ENCODE results near the gene KRTAP9-7. TPM values are rescaled to one million over a fixed set of nuclear protein-coding genes. Genes with fewer than 3 reads are reported as not detected.
"Not testable (repeated sequence)": the region's sequence is repeated elsewhere in the genome, so short reads cannot be mapped to it uniquely, and the experiment has no call there.

KRTAP9-7 gene
- not detected for total RNA-seq
- long read RNA-seq, result 0 reads

GRCh38 chr17:41275648-41276190 is at the start of gene KRTAP9-7:
Gene KRTAP9-7 (plus strand): TSS chr17:41275698. CDS start chr17:41275698, 0 bp downstream.
- DNase-seq (ENCODE audit: low spot score), result not testable (repeated sequence)

DNA sequence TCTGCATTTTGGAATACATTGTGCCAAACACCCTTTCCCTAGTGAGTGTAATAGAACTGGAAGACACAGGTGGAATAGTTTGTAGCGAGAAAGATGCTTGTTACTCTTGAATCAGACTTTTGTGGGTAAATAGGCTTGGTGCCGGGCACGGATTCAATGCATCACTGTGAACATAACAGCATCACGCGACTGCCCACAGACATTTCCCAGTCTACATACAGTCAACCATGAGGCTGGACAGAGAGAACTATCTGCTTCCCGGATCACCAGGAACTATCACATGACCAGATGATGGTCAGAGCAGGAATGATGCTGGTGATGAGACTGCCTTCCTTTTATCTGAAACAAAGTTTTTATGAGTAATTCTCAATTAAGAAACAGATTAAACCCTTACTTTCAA is 49.4 kb upstream of the KRTAP9-7 start:
- DNase-seq (ENCODE audit: low spot score), result no peak

DNA sequence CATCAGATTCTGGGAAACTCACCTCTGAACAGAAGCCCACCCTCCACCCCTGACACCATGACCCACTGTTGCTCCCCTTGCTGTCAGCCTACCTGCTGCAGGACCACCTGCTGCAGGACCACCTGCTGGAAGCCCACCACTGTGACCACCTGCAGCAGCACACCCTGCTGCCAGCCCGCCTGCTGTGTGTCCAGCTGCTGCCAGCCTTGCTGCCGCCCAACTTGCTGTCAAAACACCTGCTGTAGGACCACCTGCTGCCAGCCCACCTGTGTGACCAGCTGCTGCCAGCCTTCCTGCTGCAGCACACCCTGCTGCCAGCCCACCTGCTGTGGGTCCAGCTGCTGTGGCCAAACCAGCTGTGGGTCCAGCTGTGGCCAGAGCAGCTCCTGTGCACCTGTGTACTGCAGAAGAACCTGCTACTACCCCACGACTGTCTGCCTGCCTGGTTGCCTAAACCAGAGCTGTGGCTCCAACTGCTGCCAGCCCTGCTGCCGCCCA is 48.9 kb upstream of the KRTAP9-7 start, which contains the start of gene KRTAP9-2:
Gene KRTAP9-2, plus strand, starts transcription at position 51 of the 498 bp plus-strand sequence. Its CDS starts 7 bp downstream, at position 58.
- DNase-seq (ENCODE audit: low spot score), result not testable (repeated sequence)

GRCh38 chr17:41230094-41230493 is 45.4 kb upstream of the KRTAP9-7 start:
- no peak for DNase-seq (ENCODE audit: low spot score)

GRCh38 chr17:41231731-41232130 is 43.8 kb upstream of the KRTAP9-7 start:
- no peak for DNase-seq (ENCODE audit: low spot score)

DNA sequence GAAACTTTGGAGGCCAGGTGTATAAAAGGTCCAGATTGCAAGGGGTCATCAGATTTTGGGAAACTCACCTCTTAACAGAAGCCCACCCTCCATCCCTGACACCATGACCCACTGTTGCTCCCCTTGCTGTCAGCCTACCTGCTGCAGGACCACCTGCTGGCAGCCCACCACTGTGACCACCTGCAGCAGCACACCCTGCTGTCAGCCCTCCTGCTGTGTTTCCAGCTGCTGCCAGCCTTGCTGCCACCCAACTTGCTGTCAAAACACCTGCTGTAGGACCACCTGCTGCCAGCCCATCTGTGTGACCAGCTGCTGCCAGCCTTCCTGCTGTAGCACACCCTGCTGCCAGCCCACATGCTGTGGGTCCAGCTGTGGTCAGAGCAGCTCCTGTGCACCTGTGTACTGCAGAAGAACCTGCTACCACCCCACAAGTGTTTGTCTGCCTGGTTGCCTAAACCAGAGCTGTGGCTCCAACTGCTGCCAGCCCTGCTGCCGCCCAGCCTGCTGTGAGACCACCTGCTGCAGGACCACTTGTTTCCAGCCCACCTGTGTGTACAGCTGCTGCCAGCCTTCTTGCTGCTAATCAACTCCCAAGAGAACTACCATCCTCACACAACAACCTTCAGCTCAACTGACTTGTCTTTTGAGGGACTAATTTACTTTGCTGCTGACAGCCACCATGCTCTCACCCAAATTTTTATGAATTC is 42.9 kb upstream of the KRTAP9-7 start, which contains the start of gene KRTAP9-3:
Gene KRTAP9-3, plus strand, starts transcription at position 51 of the 707 bp plus-strand sequence. Its CDS starts 53 bp downstream, at position 104.
- not testable (repeated sequence) for DNase-seq (ENCODE audit: low spot score)

GRCh38 chr17:41237116-41237515 is 38.4 kb upstream of the KRTAP9-7 start:
- not testable (repeated sequence) for DNase-seq (ENCODE audit: low spot score)

DNA sequence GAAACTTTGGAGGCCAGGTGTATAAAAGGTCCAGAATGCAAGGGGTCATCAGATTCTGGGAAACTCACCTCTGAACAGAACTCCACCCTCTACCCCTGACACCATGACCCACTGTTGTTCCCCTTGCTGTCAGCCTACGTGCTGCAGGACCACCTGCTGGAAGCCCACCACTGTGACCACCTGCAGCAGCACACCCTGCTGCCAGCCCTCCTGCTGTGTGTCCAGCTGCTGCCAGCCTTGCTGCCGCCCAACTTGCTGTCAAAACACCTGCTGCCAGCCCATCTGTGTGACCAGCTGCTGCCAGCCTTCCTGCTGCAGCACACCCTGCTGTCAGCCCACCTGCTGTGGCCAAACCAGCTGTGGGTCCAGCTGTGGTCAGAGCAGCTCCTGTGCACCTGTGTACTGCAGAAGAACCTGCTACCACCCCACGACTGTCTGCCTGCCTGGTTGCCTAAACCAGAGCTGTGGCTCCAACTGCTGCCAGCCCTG is 37.5 kb upstream of the KRTAP9-7 start, which contains the start of gene KRTAP9-8:
Gene KRTAP9-8, plus strand, starts transcription at position 51 of the 489 bp plus-strand sequence. Its CDS starts 53 bp downstream, at position 104.
- DNase-seq (ENCODE audit: low spot score), result not testable (repeated sequence)

DNA sequence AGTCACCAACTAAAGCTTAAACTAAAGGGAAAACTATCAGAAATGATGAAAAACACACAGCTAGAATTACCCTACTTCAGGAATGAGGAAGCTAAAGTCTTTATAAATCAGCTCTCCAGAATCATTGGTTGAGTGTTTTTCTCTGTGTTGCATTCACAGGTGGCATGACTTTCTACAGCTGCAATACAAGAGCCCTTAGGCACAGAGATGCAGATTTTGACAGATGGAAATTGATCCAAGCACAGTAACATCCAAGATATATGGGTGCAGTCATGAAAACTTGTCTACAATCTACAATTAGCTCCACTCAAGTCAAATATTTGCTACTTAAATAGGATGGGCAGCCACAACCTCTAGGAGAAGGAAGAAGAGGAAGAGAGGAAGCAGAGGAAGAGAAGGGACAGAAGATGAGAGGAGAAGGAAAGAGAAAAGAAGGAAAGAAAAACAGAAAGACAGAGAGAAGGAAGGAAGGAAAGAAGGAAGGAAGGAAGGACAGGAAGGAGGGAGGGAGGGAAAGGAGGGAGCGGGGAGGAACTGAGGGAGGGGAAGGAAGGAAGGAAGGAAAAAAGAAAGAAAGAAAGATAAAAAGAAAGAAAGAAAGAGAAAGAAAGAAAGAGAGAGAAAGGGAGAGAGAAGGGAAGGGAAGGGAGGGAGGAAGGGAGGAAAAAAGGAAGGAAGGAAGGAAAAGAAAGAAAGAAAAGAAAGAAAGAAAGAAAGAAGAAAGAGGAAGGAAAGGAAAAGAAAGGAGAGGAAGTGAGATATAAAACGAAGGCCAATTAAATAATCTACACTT is 28.3 kb upstream of the KRTAP9-7 start:
- not testable (repeated sequence) for DNase-seq (ENCODE audit: low spot score)

DNA sequence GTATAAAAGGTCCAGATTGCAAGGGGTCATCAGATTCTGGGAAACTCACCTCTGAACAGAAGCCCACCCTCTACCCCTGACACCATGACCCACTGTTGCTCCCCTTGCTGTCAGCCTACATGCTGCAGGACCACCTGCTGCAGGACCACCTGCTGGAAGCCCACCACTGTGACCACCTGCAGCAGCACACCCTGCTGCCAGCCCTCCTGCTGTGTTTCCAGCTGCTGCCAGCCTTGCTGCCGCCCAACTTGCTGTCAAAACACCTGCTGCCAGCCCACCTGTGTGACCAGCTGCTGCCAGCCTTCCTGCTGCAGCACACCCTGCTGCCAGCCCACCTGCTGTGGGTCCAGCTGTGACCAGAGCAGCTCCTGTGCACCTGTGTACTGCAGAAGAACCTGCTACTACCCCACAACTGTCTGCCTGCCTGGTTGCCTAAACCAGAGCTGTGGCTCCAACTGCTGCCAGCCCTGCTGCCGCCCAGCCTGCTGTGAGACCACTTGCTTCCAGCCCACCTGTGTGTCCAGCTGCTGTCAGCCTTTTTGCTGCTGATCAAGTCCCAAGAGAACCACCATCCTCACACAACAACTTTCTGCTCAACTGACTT is 25.8 kb upstream of the KRTAP9-7 start, which contains the start of gene KRTAP9-4:
Gene KRTAP9-4, plus strand, starts transcription at position 51 of the 604 bp plus-strand sequence. Its CDS starts 34 bp downstream, at position 85.
- not testable (repeated sequence) for DNase-seq (ENCODE audit: low spot score)

GRCh38 chr17:41251261-41251660 is 24.2 kb upstream of the KRTAP9-7 start:
- DNase-seq (ENCODE audit: low spot score), result no peak

- no peak for DNase-seq (ENCODE audit: low spot score)
Measured at GRCh38 chr17:41254861-41255260, 20.6 kb upstream of the KRTAP9-7 start.

DNA sequence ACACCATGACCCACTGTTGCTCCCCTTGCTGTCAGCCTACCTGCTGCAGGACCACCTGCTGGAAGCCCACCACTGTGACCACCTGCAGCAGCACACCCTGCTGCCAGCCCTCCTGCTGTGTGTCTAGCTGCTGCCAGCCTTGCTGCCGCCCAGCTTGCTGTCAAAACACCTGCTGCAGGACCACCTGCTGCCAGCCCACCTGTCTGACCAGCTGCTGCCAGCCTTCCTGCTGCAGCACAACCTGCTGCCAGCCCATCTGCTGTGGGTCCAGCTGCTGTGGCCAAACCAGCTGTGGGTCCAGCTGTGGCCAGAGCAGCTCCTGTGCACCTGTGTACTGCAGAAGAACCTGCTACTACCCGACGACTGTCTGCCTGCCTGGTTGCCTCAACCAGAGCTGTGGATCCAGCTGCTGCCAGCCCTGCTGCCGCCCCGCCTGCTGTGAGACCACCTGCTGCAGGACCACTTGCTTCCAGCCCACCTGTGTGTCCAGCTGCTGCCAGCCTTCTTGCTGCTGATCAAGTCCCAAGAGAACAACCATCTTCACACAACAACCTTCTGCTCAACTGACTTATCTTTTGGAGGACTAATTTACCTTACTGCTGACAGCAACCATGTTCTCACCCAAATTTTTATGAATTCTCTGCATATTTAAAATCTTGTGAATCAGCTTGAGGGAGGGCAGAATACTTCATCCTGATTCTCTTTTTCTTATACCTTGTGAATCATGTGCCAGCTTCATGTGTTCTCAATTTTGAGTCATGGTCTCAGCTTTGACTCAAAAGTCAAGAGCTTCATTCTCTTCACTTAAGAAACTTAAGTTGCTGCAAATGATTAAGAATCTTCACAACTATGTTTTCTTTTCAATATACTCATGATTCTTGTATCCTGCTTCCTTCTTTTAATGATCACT is 19.9 kb upstream of the KRTAP9-7 start, which contains the start of gene KRTAP9-9:
Gene KRTAP9-9, plus strand, starts transcription at position 4 of the 910 bp plus-strand sequence.
- not testable (repeated sequence) for DNase-seq (ENCODE audit: low spot score)

- DNase-seq (ENCODE audit: low spot score), result no peak
Measured at GRCh38 chr17:41256291-41256685, 19.2 kb upstream of the KRTAP9-7 start.

DNA sequence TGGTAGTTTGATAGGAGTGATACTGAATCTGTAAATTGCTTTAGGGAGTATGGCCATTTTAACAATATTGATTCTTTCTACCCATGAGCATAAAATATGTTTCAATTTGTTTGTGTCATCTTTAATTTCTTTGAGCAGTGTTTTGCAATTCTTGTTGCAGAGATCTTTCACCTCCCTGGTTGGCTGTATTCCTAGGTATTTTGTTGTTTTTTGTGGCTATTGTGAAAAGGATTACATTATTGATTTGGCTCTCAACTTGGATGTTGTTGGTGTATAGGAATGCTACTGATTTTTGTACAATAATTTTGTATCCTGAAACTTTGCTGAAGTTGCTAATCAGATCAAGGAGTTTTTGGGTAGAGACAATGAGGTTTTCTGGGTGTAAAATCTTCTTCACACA is 17.1 kb upstream of the KRTAP9-7 start:
- no peak for DNase-seq (ENCODE audit: low spot score)

GRCh38 chr17:41263212-41263611 is 12.3 kb upstream of the KRTAP9-7 start:
- DNase-seq (ENCODE audit: low spot score), result no peak

- no peak for DNase-seq (ENCODE audit: low spot score)
Measured at GRCh38 chr17:41264599-41264998, 10.9 kb upstream of the KRTAP9-7 start.

DNA sequence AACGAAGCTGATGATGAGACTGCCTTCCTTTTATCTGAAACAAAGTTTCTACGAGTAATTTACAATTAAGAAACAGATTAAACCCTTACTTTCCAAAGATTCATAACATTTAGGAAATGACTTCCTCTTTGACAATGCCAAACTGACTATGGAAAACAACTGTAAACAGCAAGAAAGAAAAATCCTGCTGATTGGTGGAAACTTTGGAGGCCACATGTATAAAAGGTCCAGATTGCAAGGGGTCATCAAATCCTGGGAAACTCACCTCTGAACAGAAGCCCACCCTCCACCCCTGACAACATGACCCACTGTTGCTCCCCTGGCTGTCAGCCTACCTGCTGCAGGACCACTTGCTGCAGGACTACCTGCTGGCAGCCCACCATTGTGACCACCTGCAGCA is 10.4 kb upstream of the KRTAP9-7 start, which contains the start of gene KRTAP9-6:
Gene KRTAP9-6, plus strand, starts transcription at position 301 of the 400 bp plus-strand sequence. Its CDS starts 0 bp downstream, at position 301.
- no peak for DNase-seq (ENCODE audit: low spot score)

DNA sequence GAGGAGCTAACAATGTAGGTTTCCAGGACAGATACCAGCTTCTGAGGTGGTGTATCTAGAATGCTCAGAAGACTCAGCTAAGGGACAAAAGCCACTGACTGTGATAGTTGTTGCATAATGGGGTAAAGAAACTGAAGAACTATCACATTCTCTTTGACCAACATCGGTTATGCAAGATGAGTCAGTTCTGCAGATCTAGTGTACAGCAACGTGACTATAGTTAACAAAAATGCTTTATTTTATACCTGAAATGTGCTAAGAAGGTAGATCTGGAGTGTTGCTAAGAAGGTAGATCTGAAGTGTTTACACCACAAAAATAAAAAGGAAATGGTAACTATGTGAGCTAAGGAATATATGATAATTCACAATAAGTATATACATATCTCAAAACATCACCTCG is 7.8 kb upstream of the KRTAP9-7 start:
- DNase-seq (ENCODE audit: low spot score), result no peak

Data from mesenteric fat pad (tissue), 1 donor.